Measurements from ENCODE around the gene SMAD7.

The SMAD7 gene

DNA sequence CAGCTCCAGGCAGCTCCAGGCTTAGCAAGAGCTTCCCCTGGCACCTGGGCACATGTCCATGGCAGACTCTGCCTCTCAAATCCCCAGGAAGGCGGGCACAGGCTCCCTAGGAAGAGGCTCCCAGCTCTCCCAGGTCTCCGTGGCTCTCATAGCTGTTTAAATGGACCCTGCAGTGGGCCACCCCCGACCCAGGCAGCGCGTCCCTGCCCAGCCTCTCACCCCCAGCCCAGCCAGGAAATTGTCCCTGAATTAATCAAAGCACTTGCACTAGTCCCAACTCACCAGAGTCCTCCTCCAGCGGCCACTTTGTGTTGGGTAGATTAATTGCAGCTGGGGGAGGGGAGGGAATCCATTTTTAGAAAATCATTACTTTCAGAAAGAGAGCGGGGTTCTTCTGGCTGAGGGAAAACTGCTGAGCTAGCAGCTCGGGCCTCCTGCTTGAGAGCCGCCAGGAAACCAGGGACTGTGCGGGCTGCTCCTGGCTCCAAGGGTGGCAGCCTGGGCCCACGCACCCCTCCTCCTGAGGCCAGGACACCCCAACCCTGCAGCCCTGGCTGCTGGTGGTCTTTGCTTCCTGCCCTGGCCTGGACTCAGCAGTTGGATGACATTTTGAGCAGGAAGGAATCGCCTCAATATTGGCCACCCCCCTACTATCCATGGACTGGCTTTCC lies 36.0 kb downstream of the SMAD7 start:
- no peak for DNase-seq (ENCODE audit: low spot score)

GRCh38 chr18:48913775-48914174 lies 37.0 kb downstream of the SMAD7 start:
- no peak for DNase-seq (ENCODE audit: low spot score)

DNA sequence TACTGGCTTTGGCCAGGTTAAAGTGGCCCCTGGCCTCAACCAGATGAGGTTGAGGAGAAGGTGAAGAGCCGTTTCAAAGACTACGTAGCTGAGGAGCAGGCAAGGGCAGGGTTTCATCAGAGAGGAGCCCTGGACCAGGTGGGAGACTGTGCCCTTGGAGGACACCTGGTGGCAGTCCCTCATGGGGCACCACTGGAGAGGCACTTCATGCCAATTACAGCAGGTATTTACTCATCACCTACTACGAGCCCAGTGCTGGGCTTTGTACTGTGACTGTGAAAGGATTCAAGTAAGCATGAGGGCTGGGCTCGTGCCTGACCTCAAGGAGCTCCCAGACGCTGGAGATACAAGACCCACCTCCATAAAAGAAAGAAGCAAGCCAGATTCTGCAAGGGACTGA lies 37.6 kb downstream of the SMAD7 start:
- no peak for DNase-seq (ENCODE audit: low spot score)

DNA sequence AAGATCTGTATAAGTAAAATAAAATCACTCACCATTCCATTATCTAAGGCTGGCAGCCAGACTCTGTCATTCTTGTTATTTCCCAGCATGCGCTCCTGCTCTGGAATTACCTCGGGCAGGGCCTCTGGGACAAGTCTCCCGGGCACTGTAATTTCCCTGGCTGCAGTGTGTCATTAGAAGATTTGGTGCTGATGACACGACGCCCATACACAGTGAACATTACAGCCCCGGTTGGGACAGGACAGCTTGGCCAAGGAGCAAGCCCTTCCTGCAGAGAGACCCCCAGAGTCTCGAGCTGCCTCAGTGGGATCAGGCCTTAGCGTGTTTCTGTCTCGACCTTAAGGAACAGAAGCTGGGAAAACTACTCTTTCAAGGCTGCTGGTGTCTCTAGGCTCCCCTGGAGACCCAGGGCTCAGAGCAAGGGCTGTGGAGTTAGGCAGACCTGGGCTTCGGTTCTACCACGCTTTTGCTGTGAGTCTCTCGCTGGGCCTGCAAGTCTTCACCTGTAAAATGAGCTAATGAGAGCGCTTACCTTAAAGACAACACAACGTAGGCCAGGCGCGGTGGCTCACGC lies 39.7 kb downstream of the SMAD7 start:
- no peak for DNase-seq (ENCODE audit: low spot score)

DNA sequence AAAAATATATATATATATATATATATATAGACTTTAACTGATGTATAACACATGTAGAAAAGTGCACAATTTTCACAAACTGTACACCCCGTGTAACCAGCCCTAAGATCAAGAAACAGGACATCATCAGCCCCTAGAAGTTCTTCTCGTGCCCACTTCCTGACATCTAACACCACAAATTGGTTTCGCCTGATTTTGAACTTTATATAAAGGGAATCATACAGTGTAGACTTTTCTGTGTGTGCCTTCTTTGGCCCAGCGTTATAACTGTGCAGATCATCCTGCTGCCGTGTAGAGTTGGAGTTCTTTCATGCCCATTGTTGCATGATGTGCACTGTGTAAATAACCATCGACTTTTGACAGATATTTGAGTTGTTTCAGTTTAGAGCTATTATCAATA lies 41.0 kb downstream of the SMAD7 start:
- DNase-seq (ENCODE audit: low spot score), result no peak

DNA sequence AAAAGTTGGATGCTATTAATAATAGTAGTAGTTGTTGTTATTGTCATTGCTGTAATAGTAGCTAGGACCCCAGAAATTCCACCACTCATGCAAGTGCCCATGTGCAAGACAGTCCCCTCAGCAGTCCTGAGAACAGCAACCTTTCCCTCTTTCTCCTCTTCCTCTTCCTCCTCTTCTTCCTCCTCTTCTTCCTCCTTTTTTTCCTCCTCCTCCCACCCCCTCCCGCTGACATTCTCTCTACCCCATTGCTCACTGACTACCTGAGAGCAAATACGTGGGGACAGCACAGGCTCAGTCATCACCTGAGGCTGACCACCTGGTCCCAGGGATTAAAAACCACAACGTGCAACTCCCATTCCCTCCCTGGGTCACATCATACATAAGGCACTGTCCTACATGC lies 41.8 kb downstream of the SMAD7 start:
- no peak for DNase-seq (ENCODE audit: low spot score)

- no peak for DNase-seq (ENCODE audit: low spot score)
Measured at GRCh38 chr18:48905513-48905912, 45.3 kb downstream of the SMAD7 start.

DNA sequence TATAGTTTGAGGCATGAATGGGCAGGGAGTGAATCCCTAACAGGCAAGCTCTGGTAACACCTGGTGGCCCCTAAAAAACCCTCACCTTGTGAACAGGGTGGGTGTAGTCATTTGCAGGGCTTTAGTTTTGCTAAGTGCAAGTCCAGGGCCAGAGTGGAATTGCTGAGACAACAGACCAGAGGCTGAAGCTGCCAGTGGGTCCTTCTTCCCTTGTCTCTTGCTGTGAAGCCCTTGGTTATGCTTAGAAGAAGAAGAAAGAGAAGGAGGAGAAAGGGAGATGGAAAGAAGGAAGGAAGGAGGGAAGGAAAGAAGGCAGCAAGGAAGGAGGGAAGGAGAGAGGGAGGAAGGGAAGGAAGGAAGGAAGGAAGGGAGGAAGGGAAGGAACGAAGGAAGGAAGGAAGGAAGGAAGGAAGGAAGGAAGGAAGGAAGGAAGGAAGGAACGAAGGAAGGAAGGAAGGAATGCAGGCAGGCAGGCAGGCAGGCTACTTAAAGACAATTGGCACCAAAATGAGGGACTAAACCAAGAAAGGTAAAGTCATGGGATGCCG lies 45.8 kb downstream of the SMAD7 start:
- no peak for DNase-seq (ENCODE audit: low spot score)

- no peak for DNase-seq (ENCODE audit: low spot score)
Measured at GRCh38 chr18:48904091-48904490, 46.7 kb downstream of the SMAD7 start.

- no peak for DNase-seq (ENCODE audit: low spot score)
Measured at GRCh38 chr18:48902856-48903601, 47.7 kb downstream of the SMAD7 start.

DNA sequence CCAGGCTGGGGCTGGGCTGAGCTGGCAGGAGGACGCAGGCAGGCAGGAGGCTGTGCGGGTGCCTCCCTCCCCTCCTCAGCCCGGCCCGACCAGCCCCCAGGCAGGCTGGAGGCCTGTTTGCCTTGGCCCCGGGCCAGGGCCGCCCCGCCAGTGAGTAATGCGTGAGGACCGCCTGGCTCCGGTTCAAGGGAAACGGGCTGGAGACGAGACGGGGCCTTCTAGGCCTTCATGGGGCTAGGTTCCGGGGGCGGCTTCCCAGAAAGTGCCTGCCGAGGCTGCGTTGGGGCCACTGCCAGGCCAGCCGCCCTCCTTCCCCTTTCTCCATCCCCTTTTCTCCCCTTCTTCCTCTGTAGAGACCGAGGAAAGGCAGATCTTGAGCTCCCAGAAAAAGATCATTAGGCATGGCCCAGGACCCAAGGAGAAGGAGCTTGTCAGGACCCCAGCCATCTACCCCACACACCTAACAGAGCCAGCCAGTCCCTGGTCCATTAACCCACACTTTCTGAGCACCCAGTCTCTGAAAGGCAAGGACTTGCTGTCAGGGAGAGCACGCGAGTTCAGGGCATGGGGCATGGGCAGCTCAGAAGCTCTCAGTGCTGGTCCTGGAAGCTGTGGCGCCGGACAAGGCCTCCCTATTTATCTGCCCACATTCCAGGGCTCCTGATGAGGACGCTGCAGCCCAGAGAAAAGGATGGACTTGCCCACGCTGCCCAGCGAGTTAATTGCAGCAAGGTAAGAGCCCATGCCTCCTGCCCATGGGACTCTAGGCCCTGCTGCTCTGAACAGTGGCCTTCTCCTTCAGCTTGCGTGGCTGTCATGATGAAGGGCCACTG lies 48.5 kb downstream of the SMAD7 start:
- DNase-seq (ENCODE audit: low spot score), result no peak

DNA sequence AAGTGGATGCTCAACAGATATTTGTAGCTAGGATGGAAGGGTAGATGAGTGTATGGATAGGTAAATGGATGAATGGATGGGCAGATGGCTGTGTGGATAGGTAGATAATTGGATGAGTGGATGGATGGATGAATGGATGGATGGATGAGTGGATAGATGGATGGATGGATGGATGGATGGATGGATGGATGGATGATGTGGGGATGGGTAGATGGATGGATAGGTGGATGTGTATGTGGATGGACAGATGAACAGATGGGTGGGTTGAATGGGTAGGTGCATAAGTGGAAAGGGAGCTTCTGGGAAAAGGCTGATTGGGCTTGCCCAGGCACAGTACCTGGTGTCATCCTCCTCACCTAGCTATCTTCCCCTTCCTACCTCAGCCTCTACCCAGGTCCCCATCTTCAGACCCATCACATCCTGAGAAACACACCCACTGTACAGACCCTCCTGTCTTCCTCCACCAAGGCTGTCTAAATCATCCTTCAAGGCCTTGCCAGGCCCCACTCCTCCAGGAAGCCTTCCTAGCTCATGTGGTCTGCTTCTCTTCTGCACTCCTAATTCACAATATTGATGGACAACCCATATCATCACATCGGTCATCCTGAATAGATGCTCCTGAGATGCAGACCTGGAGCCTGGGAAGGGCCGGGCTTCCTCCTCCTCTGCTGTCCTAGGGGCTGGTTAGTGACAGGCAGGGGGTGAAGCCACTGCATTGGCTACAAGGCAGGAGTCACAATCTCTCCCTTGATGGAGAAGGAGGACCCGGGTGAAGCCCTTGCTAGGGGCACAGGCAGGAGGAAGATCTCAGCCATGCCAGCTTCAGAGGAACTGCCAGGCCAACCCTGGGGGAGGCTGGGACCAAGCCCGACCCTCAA lies 49.4 kb downstream of the SMAD7 start:
- DNase-seq (ENCODE audit: low spot score), result no peak

GRCh38 chr18:48900469-48900868 lies 50.3 kb downstream of the SMAD7 start:
- no peak for DNase-seq (ENCODE audit: low spot score)

DNA sequence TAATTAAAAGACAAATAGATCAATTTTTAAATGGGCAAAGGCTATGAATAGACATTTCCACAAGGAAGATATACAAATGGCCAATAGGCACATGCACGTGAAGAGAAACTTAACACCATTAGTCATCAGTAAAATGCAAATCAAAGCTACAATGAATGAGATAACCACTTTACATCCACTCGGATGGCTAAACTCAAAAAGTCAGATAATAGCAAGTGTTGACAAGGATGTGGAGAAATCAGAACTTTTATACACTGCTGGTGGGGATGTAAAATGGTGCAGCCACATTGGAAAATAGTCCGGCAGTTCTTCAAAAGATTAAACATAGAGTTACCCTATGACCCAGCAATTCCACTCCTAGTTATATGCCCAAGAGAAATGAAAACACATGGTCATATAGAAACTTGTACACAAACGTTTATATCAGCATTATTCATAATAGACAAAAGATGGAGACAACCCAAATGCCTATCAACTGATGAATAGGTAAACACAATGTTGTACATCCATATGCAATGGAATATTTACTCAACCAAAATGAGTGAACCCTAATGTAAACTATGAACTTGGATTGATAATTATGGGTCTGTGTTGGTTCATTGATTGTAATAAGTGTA lies 51.1 kb downstream of the SMAD7 start:
- no peak for DNase-seq (ENCODE audit: low spot score)

- DNase-seq (ENCODE audit: low spot score), result no peak
Measured at GRCh38 chr18:48898521-48898920, 52.2 kb downstream of the SMAD7 start.

DNA sequence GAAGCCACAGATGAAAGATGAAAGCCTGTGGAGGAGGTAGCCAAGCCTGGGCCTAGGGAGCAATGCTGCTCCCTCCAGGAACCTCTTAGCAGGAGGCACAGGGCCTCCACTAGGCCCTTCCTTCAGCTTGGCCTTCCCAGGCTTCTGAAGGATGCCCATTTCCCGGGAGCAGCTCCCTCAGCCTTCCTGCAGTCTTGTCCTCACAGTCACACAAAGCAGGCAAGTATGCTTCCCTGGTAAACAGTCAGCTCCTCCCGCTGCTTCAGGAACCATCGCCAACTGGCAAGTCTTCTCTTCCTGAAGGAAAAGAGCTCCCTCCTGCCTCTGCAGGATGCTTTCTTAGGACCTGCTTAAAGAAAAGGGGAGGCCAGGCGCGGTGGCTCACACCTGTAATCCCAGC lies 53.2 kb downstream of the SMAD7 start:
- DNase-seq (ENCODE audit: low spot score), result no peak

DNA sequence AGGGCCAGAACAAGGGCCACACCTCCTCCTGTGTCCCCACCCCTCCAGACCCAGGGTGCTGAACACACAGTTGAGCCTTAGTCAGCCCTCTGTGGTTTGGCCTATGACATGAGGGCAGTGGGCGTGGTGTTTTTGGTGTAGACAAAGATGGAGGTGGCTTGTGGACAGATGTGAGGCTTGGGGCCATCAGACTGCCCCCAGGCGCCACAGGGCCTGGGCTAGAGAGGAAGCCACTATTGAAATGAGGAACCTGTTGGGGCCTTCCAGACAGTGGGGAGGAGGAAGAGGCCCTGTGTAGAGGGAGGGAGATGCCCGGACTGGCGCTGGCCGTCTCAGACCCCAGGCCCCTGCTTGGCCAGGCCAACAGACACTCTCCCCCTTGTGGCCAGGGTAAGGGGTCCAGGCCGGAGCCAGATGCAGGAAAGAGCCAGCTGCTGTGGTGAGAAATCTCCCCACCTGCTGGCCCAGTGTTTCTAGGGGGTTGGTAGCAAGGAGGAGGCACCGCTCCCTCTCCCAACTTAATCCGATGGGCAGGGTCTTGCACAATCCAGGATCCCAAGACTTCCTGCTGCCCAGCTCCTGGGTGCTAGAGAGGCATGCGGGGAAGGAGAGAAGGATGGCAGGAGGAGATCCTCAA lies 53.8 kb downstream of the SMAD7 start:
- no peak for DNase-seq (ENCODE audit: low spot score)

DNA sequence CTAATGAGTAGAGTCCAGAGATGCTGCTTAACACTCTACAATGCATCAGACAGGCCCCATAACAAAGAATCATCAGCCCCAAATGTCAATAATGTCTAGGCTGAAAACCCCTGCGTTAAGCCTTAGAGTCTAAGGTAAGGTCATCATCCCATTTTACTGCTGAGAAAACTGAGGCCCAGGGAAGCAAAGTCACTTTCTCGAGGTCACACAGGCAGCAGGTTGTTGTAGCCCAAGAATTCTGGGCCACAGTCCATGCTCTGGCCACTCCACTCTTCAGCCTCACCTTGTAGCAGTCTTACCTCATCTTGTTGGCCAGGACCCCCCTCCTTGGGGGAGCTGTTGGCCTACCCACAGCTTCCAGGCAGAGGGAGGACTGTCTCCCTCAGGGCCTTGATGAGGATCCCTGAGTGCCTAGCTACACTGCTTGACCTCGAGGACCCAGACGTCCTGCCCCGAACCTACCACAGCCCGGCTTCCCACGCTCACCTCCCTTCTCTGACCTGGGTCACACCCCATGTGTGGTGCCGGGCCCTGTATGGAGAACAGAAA lies 54.4 kb downstream of the SMAD7 start:
- no peak for DNase-seq (ENCODE audit: low spot score)

GRCh38 chr18:48894799-48895346 lies 55.9 kb downstream of the SMAD7 start:
- no peak for DNase-seq (ENCODE audit: low spot score)

Measured in putamen (tissue), 1 donor.